ENCODE results near the gene DYNLRB1.

The DYNLRB1 gene

GRCh38 chr20:34531608-34532265 lies 15.5 kb downstream of the DYNLRB1 start:
- H3K4me1 ChIP-seq (ENCODE audit: insufficient read depth, low read length), result no peaks in the 10 kb centered on the region
- no peak overlapping the region for H3K4me3 ChIP-seq (ENCODE audit: low read length)
- H2AFZ ChIP-seq (ENCODE audit: low read depth, low read length), result no peak overlapping the region
- no peaks in the 10 kb centered on the region for H3K27me3 ChIP-seq (ENCODE audit: insufficient read depth, low read length)
- peaks cover 86% of the 10 kb centered on the region for H3K36me3 ChIP-seq (ENCODE audit: insufficient read depth, low read length)
- no peaks in the 10 kb centered on the region for H3K9me3 ChIP-seq (ENCODE audit: low read length)

- Histone ChIP-seq H3K27me3 (ENCODE audit: insufficient read depth, low read length) (no peaks in the 10 kb centered on the region), H2AFZ (ENCODE audit: low read depth, low read length) (no peak overlapping the region), H3K36me3 (ENCODE audit: insufficient read depth, low read length) (peaks cover 86% of the 10 kb centered on the region), H3K4me3 (ENCODE audit: low read length) (no peak overlapping the region), H3K4me1 (ENCODE audit: insufficient read depth, low read length) (no peaks in the 10 kb centered on the region), H3K9me3 (ENCODE audit: low read length) (no peaks in the 10 kb centered on the region)
These were observed 16.1 kb downstream of the DYNLRB1 start for GRCh38 chr20:34532320-34532719.

- no peak overlapping the region for H2AFZ ChIP-seq (ENCODE audit: low read depth, low read length)
- no peak overlapping the region for H3K4me3 ChIP-seq (ENCODE audit: low read length)
- no peaks in the 10 kb centered on the region for H3K27me3 ChIP-seq (ENCODE audit: insufficient read depth, low read length)
- H3K36me3 ChIP-seq (ENCODE audit: insufficient read depth, low read length), result peaks cover 86% of the 10 kb centered on the region
- no peaks in the 10 kb centered on the region for H3K9me3 ChIP-seq (ENCODE audit: low read length)
- no peaks in the 10 kb centered on the region for H3K4me1 ChIP-seq (ENCODE audit: insufficient read depth, low read length)
These were observed 16.5 kb downstream of the DYNLRB1 start for GRCh38 chr20:34532756-34533155.

- Histone ChIP-seq H3K36me3 (ENCODE audit: insufficient read depth, low read length) (peaks cover 85% of the 10 kb centered on the region), H3K4me1 (ENCODE audit: insufficient read depth, low read length) (no peaks in the 10 kb centered on the region), H3K9me3 (ENCODE audit: low read length) (no peaks in the 10 kb centered on the region), H3K27me3 (ENCODE audit: insufficient read depth, low read length) (no peaks in the 10 kb centered on the region), H3K4me3 (ENCODE audit: low read length) (no peak overlapping the region), H2AFZ (ENCODE audit: low read depth, low read length) (no peak overlapping the region)
These were observed 18.4 kb downstream of the DYNLRB1 start for GRCh38 chr20:34534391-34535165.

GRCh38 chr20:34535301-34535840 lies 19.1 kb downstream of the DYNLRB1 start:
- Histone ChIP-seq H3K4me3 (ENCODE audit: low read length) (no peak overlapping the region), H3K9me3 (ENCODE audit: low read length) (no peaks in the 10 kb centered on the region), H3K27me3 (ENCODE audit: insufficient read depth, low read length) (no peaks in the 10 kb centered on the region), H3K36me3 (ENCODE audit: insufficient read depth, low read length) (peaks cover 84% of the 10 kb centered on the region), H3K4me1 (ENCODE audit: insufficient read depth, low read length) (no peaks in the 10 kb centered on the region), H2AFZ (ENCODE audit: low read depth, low read length) (no peak overlapping the region)

- no peaks in the 10 kb centered on the region for H3K9me3 ChIP-seq (ENCODE audit: low read length)
- no peak overlapping the region for H3K4me3 ChIP-seq (ENCODE audit: low read length)
- no peaks in the 10 kb centered on the region for H3K4me1 ChIP-seq (ENCODE audit: insufficient read depth, low read length)
- peaks cover 84% of the 10 kb centered on the region for H3K36me3 ChIP-seq (ENCODE audit: insufficient read depth, low read length)
- H2AFZ ChIP-seq (ENCODE audit: low read depth, low read length), result no peak overlapping the region
- H3K27me3 ChIP-seq (ENCODE audit: insufficient read depth, low read length), result no peaks in the 10 kb centered on the region
These were observed 19.6 kb downstream of the DYNLRB1 start for GRCh38 chr20:34535857-34536256.

- no peaks in the 10 kb centered on the region for H3K27me3 ChIP-seq (ENCODE audit: insufficient read depth, low read length)
- no peak overlapping the region for H3K4me3 ChIP-seq (ENCODE audit: low read length)
- no peaks in the 10 kb centered on the region for H3K9me3 ChIP-seq (ENCODE audit: low read length)
- peaks cover 83% of the 10 kb centered on the region for H3K36me3 ChIP-seq (ENCODE audit: insufficient read depth, low read length)
- no peaks in the 10 kb centered on the region for H3K4me1 ChIP-seq (ENCODE audit: insufficient read depth, low read length)
- H2AFZ ChIP-seq (ENCODE audit: low read depth, low read length), result no peak overlapping the region
These were observed 20.7 kb downstream of the DYNLRB1 start for GRCh38 chr20:34536798-34537394.

GRCh38 chr20:34537651-34538050 lies 21.4 kb downstream of the DYNLRB1 start:
- Histone ChIP-seq H3K27me3 (ENCODE audit: insufficient read depth, low read length) (no peaks in the 10 kb centered on the region), H3K4me3 (ENCODE audit: low read length) (no peak overlapping the region), H3K4me1 (ENCODE audit: insufficient read depth, low read length) (no peaks in the 10 kb centered on the region), H2AFZ (ENCODE audit: low read depth, low read length) (no peak overlapping the region), H3K36me3 (ENCODE audit: insufficient read depth, low read length) (peaks cover 77% of the 10 kb centered on the region), H3K9me3 (ENCODE audit: low read length) (no peaks in the 10 kb centered on the region)

- H3K4me3 ChIP-seq (ENCODE audit: low read length), result no peak overlapping the region
- no peaks in the 10 kb centered on the region for H3K4me1 ChIP-seq (ENCODE audit: insufficient read depth, low read length)
- no peaks in the 10 kb centered on the region for H3K9me3 ChIP-seq (ENCODE audit: low read length)
- H2AFZ ChIP-seq (ENCODE audit: low read depth, low read length), result no peak overlapping the region
- H3K27me3 ChIP-seq (ENCODE audit: insufficient read depth, low read length), result no peaks in the 10 kb centered on the region
- peaks cover 70% of the 10 kb centered on the region for H3K36me3 ChIP-seq (ENCODE audit: insufficient read depth, low read length)
These were observed 22.5 kb downstream of the DYNLRB1 start for GRCh38 chr20:34538671-34539123.

- Histone ChIP-seq H3K36me3 (ENCODE audit: insufficient read depth, low read length) (peaks cover 62% of the 10 kb centered on the region), H3K4me3 (ENCODE audit: low read length) (no peak overlapping the region), H3K4me1 (ENCODE audit: insufficient read depth, low read length) (no peaks in the 10 kb centered on the region), H3K27me3 (ENCODE audit: insufficient read depth, low read length) (no peaks in the 10 kb centered on the region), H2AFZ (ENCODE audit: low read depth, low read length) (no peak overlapping the region), H3K9me3 (ENCODE audit: low read length) (no peaks in the 10 kb centered on the region)
These were observed 23.5 kb downstream of the DYNLRB1 start for GRCh38 chr20:34539756-34540155.

GRCh38 chr20:34540596-34541263 lies 24.5 kb downstream of the DYNLRB1 start:
- Histone ChIP-seq H3K4me3 (ENCODE audit: low read length) (no peak overlapping the region), H3K9me3 (ENCODE audit: low read length) (no peaks in the 10 kb centered on the region), H3K27me3 (ENCODE audit: insufficient read depth, low read length) (no peaks in the 10 kb centered on the region), H3K36me3 (ENCODE audit: insufficient read depth, low read length) (peaks cover 52% of the 10 kb centered on the region), H3K4me1 (ENCODE audit: insufficient read depth, low read length) (no peaks in the 10 kb centered on the region), H2AFZ (ENCODE audit: low read depth, low read length) (no peak overlapping the region)

- H3K27me3 ChIP-seq (ENCODE audit: insufficient read depth, low read length), result no peaks in the 10 kb centered on the region
- H3K9me3 ChIP-seq (ENCODE audit: low read length), result no peaks in the 10 kb centered on the region
- no peak overlapping the region for H3K4me3 ChIP-seq (ENCODE audit: low read length)
- no peaks in the 10 kb centered on the region for H3K4me1 ChIP-seq (ENCODE audit: insufficient read depth, low read length)
- no peak overlapping the region for H2AFZ ChIP-seq (ENCODE audit: low read depth, low read length)
- peaks cover 46% of the 10 kb centered on the region for H3K36me3 ChIP-seq (ENCODE audit: insufficient read depth, low read length)
These were observed 25.2 kb downstream of the DYNLRB1 start for GRCh38 chr20:34541264-34541901.
